NCI-H128 (cell line): ENCODE data around the gene GALNT2.
A peak's percentile ranks its signal among the peaks of the same experiment; 100 is the strongest.

ENCODE experiments used
- DNase-seq: peaks from one replicate; lab custom pipeline; 2025; ENCODE audit not compliant: unreplicated experiment; lab: John Stamatoyannopoulos, UW

Gene GALNT2

DNA sequence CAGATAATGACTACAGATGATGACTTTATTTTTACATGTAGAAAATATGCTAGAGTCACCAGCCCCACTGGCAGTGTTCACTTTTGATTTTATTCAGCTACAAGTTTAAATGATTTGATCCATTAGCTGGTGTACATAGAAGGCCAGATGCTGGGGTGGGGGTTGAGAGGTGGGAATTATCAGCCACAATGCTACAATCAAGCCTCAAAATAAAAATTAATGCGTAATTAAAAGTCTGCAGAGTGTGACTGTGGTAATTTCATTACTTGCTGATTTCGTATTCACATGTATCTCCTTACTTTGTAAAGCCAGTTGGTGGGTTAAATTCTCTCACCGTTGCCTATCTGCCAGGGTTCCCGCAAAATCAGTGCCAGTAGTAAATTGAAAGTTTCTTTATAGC lies 109.3 kb downstream of the GALNT2 start:
- DNase-seq = no peak

GRCh38 chr1:230176871-230177411 lies 109.9 kb downstream of the GALNT2 start:
- DNase-seq = no peak

DNA sequence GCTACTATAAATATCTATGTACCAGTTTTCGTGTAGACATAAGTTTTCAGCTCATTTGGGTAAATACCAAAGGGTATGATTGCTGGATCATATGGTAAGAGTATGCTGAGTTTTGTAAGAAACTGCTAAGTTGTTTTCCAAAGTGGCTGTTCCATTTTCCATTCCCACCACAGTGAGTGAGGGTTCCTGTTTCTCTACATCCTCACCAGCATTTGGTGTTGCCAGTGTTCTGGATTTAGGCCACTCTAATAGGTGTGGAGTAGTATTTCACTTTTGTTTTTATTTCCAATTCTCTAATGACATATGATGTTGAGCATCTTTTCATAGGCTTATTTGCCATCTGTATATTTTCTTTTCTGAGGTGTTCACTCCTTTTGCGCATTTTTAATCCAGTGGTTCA lies 112.2 kb downstream of the GALNT2 start:
- no peak for DNase-seq

- DNase-seq = no peak
These were observed 118.3 kb downstream of the GALNT2 start for GRCh38 chr1:230185076-230186001.

GRCh38 chr1:230186003-230186863 lies 119.2 kb downstream of the GALNT2 start:
- peak; percentile 65 for DNase-seq

DNA sequence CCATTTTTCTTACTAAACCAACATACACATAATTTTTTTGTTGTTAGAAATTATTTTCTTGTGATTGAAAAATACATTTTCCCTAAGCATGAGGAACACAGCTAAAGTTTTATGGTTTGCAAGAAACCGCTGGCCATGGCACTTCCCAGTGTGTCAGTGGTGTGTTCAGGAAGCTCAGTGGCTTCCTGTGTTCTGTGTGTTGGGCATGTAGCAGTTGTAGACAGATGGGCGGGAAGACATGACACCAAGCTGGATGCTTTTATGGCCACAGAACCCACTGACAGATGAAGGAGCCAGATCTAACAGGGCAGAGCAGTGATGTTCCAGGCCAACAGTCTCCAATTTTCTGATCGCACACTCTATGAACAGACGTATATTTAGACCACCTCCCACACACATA lies 119.8 kb downstream of the GALNT2 start:
- no peak for DNase-seq

GRCh38 chr1:230187290-230187689 lies 120.3 kb downstream of the GALNT2 start:
- DNase-seq = no peak

- DNase-seq = no peak
These were observed 121.8 kb downstream of the GALNT2 start for GRCh38 chr1:230188826-230189225.

GRCh38 chr1:230189341-230189740 lies 122.3 kb downstream of the GALNT2 start:
- peak; percentile 63 for DNase-seq

DNA sequence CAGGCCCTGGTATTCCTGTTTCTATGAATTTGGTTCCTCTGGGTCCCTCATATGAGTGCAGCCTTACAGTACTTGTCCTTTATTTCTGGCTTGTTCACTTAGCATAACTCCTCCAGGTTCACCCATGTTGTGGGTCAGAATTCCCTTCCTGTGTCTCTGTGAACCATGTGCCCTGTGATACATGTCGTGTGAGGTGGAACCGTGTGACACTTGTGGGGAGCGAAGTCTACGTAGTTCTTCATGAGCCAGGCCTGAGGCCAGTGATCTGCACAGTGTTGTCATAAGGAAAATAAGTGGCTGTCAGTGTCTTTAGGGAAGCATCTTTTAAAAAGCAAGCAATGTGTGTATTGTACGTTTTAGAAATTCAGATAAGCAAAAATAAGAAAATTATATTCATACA lies 122.8 kb downstream of the GALNT2 start:
- no peak for DNase-seq

DNA sequence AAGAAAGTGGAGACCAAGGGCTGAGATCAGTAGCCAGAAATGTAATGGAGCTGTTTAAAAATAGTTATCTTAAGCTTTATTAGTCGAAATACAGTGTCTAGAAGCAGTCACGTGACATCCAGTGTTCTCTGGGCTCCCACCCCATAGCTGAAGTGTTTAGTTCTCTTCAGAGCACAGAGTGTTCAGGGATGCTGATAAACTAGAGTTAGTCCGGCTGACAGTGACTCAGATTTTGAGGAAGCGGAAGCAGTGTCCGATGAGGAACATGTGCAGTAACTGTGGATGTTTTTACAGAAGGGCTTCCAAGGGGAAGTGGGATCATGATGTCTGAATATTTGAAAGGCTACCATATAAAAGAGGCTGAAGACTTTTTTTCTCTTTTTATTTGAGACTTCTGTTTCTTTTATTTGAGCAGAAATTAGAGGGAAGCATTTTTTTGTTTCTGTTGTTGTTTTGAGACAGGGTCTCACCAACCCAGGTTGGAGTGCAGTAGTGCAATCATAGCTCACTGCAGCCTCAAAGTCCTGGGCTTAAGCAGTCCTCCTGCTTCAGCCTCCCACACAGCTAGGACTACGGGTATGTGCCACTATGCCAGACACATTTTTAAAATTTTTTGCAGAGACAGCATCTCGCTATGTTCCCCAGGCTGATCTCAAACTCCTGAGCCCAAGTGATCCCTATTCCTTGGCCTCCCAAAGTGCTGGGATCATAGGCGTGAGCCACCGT lies 124.2 kb downstream of the GALNT2 start:
- DNase-seq = no peak

DNA sequence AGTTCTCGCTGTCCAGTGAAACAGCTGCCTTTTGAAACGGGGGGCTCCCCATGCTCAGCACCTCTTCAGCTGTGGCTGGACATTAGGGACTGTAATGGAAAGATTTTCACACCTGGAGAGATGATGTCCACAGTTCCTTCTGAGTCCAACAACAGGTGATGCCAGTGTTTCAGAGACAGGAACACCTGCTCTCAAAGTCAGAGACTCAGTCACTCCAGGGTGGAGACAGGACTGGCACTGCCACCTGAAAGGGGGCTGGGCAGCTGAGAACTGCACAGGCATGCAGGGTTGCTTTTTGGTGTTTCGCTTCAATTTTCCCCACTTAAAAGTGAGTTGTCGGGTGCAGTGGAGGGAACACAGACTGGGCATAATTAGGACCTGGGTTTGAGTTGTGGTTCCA lies 124.8 kb downstream of the GALNT2 start:
- DNase-seq = no peak

- no peak for DNase-seq
These were observed 127.5 kb downstream of the GALNT2 start for GRCh38 chr1:230194525-230194924.

- DNase-seq = no peak
These were observed 128.2 kb downstream of the GALNT2 start for GRCh38 chr1:230195199-230195598.

DNA sequence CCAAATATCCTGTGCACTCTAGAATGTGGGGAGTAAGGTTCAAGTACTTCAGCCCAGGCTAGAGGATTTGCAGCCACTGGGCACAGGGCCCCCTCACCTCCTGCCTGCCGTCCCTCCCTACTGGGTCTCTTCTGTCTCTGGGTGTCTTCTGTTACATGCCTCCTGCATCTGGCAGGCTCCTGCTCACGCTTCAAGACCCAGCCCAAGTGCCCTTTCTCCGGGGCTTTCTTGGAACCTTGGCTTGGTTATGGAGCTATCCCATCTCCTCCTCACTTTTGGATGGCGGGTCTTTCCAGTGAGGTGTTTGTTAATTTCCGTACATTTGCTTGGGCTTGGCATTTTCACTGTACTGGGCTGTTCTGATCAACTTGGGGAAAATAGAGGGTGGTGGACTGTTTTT lies 129.0 kb downstream of the GALNT2 start:
- DNase-seq = no peak

DNA sequence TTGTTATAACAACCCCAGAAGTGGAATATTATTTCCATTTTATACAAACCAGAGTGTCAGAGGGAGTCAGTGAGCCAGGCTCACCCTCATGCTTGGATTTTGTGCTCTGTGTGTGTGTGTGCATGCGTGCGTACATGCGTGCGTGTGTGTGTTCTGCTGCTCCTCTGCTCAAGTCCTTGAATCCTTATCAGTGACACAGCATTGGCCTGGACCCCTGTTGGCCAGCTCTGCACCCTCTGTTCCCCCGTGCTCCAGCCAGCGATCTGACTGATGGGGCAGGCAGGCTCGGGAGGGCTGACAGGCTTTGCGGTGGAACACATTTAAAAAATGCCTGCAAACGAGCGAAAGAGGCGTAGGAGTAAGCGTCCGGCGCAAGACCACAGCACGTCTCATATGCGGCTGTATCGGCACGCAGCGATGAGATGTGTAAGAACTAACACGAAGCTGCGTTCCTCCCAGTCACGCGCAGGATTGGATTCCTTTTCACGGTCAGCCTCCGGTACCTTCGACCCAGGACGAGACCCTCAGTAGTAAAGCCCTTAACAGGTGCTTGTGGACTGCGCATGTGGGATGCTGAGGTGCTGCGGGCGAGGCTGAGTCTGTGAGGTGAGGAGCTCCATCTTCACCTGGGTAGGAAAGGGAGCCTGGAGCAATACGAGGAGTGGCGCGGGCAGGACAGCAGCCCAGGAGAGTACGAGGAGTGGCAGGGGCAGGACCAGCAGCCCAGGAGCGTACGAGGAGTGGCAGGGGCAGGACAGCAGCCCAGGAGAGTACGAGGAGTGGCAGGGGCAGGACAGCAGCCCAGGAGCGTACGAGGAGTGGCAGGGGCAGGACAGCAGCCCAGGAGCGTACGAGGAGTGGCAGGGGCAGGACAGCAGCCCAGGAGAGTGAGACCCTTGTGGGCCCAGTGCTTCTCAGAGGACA lies 130.9 kb downstream of the GALNT2 start:
- no peak for DNase-seq

GRCh38 chr1:230199034-230199433 lies 132.0 kb downstream of the GALNT2 start:
- no peak for DNase-seq

DNA sequence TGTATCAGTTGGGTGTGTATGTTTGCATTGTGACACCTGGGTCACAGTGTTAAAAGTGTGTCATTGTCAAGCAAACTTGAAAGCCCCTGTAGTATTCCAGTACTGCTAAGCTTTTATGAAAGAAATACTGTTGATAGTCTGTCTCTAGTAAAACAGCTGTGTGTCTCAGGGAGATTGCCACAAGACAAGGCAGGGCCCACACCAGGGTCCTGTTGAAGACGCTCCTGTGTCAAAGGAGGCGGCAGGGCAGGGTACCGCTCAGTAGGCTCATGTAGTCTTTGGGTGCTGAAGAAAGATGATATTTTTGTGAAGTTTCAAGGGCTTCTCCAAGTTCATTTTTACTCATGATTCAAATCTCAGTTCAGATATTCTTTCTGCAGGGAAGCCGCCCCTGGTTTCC lies 132.5 kb downstream of the GALNT2 start:
- no peak for DNase-seq

DNA sequence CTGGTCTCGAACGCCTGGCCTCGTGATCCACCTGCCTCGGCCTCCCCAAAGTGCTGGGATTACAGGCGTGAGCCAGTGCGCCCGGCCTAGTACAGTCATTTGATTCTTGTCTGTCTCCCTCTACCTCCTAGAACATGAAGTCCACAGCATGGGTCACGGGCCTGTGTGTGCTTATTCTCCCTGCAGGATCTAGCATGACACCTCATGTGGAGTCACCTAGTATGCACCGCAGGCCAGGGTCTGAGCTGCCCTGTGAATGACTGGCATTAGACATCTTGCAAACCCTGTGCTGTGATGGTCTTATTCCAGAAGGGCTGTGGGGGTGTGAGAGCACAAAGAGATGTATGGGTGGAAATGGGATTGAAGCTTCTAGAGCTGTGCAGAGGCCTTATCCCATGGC lies 133.2 kb downstream of the GALNT2 start:
- no peak for DNase-seq

DNA sequence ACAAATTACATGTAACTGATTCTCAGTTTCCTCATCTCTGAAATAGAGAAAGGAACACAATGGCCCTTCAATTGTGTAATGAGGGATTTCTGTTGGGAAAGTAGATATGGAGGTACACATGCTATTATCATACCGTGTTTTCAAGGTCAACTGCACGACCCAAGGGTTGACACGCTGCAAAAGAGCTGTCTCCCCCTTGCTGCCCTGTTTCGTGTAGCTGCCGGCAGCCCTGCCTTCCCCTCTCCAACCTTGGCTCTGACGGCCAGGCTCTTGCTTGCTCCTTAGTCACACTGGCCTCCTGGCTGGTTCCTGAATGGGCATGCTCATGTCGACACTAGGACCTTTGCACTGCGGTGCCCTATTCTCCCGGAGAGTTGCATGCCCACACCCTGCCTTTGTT lies 134.4 kb downstream of the GALNT2 start:
- no peak for DNase-seq
